ENCODE results near the gene CTSZ.
"Not testable (repeated sequence)": the region's sequence is repeated elsewhere in the genome, so short reads cannot be mapped to it uniquely, and the experiment has no call there.

The CTSZ gene

DNA sequence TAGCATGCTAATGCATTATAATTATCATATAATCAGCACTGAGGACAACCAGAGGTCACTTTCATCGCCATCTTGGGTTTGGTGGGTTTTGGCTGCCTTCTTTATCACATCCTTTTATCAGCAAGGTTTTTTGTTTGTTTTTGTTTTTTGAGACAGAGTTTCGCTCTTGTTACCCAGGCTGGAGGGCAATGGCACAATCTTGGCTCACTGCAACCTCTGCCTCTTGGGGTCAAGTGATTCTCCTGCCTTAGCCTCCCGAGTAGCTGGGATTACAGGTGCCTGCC lies 4.8 kb upstream of the CTSZ start:
- not testable (repeated sequence) for DNase-seq

DNA sequence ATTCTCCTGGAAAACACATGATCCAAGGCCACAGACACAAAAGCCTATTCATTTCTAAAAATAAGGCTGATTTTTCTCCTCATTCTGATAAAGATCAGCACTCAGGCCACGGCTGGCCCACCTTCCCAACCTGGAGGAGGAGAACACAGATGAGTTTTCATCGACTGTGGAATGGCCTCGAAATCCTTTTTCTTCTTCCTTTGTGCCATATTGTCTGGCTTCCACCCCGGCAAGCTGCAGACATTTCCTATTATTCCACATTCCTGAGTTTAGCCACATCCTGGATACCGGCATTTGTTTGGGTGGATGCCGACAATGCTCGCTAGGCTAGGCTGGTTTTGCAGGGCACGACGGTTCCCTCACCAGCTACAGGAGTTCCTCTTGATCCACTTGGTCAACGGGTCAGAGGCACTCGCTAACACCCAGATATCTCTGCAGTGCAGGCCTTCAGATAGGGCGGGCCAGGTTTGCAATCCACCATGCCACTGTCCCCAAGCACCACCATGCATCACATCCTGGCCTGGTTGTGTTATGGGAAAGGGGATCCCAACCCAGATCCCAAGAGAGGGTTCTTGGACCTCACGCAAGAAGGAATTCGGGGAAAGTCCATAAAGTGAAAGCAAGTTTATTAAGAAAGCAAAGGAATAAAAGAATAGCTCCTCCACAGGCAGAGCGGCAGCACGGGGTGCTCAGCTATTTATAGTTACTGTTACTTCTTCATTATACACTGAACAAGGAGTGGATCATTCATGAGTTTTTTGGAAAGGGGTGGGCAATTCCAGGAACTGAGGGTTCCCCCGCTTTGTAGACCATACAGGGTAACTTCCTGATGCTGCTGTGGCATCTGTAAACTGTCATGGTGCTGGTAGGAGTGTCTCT lies 4.2 kb upstream of the CTSZ start:
- no peak for DNase-seq

DNA sequence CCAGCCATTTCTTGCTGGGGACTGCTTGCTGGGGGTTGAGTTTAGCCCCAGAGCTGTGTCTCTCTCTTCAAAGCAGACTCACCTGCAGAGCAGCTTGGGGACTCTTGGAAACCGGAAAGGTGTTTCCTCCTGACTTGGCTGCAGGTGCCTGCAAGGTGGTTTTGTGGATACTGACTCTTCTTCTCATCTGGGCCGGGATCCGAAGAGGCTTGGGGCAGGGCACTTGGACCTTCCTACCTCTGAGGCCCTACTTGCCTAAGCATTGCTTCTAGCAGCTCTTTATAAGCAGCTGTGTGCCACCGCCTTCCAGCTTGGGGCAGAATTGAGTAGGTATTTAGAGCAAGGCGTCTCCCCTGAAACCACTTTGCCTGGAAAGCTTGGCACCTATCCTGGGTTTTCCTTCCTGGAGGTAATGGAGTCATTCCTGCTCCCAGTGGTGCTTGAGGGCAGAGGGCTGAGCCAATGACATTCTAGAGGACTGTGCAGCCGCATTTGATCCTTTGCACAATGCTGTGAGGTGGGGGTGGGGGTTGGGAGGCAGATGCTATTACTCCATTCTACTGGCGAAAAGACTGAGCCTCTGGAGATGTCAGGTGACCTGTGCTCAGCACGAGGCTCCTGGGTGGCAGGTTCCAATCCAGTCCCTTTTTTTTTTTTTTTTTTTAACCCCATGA lies 3.4 kb upstream of the CTSZ start:
- DNase-seq, result no peak

DNA sequence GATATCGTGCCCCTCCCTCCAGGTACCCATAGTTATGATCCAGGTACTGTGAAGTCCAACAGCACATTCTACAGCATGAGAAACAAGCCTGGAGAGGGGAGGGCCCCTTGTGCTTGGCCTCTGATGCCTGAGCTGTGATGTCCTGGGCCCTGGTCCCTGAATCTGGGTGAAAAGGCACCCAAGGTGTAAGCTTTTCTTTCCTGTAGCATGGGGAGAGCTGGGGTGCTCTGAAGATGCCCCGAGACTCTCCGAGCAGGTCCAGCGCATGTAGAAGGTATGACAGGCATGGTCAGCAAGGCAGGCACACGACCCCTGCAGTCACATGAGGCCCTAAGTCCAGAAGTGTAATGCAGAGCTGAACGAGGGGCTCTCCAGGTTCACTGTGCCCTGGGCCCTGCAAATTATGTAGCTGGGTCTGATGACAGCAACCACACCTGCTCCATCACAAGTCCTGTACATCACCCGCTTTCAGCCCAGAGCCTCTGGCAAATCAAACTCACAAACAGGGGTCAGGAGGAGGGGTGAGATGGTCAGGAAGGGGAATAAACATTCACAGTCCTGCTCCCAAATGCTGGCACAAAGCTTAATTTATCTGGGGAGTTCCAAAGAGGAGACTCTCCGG lies 1.8 kb upstream of the CTSZ start:
- DNase-seq, result no peak

DNA sequence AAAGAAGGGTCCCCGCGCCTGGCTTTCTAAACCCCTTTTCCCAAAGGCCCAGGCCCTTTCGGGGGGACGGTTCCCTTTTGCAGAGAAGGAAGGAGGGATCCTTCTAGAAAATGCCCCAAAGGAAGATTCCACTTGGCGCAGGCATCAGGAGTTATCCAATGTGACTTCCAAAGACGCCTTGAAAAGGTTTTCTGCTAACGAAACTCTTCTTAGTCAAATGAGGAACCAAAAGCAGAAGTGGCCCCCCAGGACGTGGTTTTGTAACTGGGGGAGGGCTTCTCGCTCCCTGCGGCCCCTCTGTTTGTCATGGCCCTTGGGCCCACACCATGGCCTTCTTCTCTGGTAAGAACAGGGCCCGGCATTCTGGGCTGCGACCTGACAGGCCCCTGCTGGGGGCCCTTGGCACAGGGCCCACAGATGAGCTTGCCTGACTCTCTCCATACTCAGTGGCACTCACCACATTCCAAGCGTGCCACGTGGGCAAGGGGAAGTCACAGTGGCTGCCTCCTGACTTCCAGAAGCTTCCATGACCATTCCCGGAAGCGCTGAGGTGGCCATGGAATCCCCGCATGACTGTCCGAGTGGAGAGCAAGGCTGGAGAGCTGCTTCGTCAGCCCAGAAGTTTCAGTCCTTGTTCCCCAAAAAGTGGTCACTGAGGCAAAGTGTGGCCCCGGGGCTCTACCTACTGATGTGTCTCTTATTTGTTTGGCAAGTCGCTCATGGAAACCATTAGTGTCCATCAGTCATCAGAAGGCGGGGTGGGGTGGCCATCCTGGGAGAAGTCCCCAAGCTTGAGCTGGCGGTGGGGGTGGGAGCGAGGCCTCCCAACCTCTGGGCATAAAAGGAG lies 834 bp upstream of the CTSZ start:
- no peak for DNase-seq

DNA sequence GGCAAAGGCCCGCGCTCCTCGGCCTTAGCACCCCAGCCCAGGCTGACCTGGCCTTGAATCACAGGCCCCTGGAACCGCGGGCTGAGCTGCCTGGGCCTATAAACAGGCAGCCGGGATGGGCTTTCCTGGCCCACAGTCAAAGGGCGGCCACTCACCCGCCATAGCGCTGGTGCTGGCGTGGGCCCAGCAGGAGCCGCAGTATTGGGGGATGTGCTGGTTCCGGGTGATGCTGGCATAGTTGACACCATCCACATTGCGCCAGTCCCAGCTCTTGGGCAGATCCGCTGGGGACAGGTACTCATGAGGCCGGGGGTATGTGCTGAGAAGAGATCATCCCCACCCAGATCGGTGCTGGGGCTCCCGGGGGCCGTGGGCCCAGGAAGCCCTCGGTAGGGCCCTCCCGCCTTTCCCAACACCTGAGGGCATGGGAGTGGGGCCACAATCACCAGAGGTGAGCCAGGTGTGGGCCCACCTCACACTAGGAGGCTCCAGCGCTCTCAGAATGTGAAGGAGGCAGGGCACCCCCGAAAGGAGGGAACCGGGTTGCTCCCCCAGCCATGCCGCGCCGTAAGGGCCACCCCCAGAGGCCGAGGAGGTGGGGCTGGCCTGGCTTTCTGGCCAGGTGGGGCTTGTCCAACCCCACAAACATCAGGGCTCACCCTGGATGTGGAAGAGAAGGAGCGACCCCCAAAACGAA lies 739 bp downstream of the CTSZ start:
- DNase-seq, result no peak

DNA sequence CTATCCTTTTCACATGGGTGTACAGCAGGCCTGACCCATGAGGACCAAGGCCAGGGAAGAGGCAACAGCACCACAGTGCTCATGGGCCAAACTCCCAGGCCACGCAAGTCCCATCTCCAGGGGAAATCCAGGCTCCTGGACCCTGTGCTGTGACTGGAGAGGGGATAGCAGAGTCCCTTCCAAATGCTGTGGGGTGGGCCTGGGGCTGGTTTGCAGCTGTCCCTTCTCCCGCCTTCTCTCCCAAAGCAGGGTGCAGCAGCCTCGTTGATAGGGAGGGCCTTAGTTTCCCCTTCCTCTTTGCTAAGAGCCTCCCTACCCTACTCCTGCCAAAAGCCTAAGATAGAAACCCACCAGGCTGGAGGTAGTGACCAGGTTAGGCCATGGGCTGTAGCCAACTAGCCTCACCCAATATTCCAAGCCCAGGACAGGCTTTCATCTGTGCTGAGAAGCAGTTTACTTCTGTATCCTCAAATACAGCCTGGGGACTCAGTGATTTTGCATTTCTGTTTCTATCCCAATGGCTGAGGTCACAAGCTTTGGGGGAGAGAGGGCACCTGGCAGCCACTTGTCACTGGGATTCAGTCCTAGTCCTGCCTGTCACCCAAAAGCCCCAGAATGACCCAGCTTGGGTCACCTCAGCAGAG lies 1.4 kb downstream of the CTSZ start:
- no peak for DNase-seq

DNA sequence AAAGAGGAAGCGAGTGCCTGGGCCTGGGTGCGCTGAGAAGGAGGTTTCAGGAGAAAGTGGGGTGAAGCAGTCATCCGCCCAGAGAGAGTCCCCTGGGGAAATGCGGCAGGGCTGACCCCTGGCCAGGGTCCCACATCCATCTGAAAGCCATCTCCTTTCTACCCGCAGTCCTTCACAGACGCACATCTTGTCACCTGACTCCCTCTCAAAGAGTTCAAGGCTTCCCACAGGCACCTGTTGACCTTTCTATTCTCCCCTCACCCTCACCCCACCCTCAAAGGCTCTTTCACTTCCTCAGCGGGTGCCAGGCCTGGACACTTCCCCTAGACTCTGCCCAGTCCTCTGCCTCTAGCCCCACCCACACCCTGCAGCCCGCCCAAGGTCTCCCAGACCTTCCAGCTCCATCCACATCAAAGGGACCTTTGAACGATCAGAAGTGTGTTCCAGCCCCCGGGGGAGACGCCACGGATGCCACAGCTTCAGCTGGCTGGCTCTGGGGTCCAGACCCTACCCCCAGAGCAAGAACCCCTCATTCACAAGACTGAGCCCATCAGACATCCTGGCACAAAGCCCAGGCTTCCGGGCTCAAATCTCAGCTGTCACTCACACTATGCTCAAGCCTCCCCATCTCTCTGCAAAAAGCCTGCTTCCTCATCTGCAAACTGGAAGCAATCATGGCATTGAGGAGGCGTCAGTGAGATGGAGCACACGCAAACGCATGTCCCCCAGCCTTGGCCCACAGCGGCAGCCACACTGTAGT lies 2.1 kb downstream of the CTSZ start:
- no peak for DNase-seq

DNA sequence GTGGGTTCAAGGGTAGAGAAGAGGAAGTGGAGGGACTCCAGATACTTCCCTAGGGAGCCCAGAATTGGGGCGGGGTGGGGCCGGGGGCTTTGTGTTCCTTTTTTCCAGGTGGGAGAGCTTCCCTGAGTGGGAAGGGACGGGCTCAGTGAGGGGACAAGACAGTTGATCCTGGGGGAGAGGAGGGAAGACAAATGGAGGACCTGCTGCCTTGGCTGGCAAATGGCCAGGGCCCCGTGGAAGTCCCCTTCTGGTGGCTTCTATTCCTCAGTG lies 2.6 kb downstream of the CTSZ start:
- no peak for DNase-seq

DNA sequence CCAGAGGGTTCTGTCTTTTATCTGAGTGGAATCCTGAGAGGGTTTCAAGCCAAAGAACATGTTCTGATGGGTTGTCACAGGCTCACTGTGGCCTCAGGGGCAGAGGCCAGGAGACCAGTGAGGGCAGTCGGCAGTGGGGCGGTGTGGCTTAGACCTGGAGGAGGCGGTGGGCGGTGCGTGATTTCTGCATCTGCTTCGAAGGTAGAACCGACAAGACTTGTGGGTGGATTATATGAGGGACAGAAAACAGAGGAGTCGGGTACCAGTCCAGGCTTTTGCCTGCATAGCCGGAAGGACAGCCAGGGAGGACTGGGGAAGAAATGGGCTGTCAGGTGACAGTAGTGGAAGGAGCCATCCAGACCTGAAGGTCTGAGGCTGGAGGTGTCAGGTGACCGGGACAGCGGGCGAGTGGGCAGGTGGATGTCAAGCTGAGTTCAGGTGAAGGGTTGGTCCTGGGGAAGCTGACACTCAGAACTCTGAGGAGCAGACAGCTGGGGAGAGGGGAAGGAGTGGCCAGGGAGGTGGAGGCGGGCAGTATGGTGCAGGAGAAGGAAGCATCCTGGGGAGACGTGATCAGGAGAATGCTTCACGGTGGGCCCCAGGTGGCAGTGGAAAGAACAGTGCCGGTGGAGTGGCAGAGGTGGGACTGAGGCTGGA lies 3.1 kb downstream of the CTSZ start:
- DNase-seq, result no peak

DNA sequence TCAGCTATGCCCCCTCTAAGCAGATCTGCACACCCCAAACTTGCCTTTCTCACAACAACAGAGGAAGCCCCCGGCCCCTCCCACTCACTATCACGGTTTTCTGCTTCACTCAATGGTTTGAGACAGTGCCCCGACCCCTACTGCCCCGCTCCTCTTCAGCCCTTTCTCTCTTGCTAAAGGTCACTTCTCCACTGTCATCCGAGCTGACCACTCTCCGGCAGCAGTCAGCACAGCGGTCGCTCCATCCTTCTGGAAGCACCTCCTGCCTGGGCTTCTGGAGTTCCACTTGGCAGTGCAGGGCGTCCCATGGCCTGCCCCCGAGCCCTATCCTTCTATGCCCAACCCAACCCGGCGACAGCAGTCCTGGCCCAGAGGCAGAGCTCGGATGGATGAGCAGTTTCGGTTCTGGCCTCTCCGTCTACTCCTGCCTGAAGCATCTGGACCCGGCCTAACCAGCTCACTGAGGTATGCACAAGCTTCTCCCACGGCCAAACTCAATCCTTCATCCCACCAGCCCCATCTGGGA lies 4.1 kb downstream of the CTSZ start:
- DNase-seq, result no peak

DNA sequence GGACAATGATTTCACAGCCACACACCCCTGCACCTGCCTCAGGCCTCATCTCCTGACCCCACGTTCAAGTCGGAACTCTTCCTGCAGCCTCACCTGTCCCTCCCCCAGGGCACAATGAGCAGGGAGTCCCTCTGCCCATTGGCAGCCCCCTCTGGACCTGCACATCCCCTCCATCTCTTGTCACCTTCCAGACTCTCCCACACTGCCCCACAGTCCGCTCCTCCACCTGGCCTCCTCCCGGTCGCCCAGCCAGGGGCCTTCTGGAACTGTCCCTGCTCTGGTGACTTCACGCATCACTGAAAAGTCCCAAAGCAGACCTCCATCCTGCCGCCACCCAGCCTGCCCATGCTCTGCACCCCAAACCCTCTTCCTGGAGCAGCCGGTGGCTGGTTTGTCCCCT lies 4.7 kb downstream of the CTSZ start:
- no peak for DNase-seq

DNA sequence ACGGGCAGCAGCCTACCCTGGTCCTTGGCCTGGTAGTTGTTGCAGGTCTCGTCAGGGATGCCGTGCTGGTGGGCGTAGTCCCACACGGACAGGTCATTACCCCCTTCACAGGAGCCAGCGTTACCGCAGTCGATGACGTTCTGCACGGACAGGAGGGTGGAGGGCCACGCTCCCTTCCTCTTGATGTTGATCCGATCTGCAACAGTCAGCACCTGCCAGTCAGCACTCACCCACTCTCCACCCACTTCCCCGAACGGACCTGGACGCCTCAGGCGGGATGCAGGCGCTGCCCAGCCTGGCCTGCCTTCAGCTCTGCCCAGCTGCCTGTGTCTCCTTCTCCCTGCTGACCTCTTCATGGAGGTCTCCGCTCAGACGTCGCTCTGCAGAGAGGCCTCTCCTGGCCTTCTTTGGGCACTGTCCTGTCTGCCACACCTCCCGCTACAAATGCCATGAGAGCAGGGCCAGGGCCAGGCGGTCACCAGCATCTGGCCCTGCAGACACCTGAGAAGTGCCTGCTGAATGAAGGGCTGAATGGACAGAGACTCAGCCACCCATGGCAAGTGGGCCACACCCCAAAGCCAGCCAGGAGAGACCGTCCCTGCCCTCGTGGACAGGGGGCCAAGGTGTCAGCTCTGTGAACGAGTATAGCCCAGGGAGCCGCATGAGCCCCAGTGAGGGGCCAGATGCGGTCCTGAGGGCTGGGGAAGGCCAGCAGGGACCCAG lies 5.4 kb downstream of the CTSZ start:
- DNase-seq, result no peak

DNA sequence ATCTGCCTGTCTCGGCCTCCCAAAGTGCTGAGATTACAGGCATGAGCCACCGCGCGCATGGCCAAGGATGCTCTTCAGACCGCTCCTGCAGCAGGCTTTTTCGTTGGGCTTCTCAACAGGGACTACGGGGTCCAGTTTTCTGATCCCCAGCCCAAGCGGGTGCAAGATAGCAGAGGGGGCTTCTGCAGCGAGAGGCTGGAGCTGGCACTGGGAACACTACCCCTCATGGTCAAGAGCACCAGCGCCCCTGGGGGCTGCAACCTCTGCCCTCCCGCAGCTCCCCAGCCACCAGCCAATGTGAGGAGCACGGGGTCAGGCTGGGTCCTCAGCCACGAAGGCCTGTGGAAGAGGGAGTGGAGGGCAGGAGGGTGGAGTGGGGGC lies 6.0 kb downstream of the CTSZ start:
- DNase-seq, result no peak

DNA sequence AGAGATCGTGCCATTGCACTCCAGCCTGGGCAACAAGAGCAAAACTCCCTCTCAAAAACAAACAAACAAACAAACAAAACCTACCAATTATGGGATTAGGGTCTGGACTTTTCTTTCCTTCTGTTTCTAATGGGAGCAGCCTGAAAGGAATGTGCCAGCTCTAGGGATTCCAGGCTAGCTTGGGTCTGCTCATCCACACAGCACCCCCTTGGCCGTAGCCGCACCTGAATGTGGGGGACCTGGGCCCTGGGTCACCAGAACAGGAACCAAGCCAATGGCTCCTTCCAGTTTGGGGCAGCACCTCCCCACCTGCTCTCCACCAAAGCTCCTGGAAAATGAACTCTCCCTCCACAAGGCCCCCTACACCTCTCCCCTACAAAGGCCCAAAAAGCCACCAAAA lies 6.7 kb downstream of the CTSZ start:
- no peak for DNase-seq

DNA sequence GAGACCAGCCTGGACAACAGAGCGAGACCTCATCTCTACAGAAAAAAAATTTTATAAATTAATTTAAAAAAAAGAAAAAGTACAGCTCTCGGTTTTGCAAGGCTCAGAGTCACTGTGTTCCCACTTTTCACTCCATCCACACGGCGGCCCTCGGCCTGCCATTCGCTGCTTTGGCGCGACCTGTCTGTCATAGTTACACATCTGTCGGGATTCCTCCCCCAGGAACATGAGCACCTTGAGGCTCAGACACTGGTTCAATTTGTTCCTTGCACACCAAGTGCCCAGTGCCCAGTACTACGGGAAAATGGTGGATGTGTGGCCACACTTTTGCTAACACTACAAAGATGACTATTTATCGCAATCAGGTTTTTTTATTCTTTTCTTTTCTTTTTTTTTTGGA lies 8.4 kb downstream of the CTSZ start:
- DNase-seq, result no peak

DNA sequence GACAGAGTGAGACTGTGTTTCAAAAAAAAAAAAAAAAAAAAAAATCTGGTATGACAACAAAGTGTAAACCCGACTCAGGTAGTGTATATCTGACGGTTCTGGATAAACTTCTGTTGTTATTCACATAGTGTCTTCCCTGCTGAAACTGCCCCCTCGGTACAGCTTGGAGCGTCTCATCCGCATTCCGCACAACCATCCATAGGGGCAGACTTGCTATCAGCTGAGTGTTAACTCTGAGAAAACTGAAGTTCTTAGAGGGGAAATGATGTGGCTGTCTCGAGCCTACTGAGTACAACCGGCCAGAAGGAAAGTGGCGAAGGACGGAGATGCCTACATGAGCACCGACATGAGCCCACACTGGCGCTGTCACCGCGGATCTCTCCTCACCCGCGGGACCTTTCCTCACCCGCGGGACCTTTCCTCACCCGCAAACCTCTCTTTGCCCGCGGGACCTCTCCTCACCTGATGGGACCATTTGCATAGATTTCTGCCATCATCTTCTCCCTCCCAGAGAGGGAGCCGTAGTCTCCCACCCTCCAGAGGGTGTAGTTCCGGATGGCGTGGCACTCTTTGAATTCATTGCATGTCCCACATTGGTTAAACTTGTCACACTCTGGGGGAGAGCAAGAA lies 9.8 kb downstream of the CTSZ start:
- no peak for DNase-seq

DNA sequence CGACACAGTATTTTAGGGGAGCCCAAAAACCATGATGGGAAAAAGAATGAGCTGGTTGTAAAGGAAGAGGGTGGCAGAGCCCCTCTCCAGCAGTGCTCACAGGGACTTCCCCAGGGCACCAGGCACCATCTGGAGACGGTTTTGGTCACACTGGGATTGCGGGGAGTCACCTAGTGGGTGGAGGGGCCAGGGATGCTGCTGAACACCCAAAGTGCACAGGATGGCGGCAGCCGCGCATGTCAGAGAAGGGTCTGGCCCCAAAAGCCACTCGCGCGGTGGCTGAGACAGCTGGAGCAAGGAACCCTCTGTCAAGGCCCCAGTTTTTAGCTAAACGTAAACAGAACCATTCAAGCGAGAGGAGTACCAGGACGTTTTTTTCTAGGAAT lies 10.8 kb downstream of the CTSZ start:
- DNase-seq, result no peak

DNA sequence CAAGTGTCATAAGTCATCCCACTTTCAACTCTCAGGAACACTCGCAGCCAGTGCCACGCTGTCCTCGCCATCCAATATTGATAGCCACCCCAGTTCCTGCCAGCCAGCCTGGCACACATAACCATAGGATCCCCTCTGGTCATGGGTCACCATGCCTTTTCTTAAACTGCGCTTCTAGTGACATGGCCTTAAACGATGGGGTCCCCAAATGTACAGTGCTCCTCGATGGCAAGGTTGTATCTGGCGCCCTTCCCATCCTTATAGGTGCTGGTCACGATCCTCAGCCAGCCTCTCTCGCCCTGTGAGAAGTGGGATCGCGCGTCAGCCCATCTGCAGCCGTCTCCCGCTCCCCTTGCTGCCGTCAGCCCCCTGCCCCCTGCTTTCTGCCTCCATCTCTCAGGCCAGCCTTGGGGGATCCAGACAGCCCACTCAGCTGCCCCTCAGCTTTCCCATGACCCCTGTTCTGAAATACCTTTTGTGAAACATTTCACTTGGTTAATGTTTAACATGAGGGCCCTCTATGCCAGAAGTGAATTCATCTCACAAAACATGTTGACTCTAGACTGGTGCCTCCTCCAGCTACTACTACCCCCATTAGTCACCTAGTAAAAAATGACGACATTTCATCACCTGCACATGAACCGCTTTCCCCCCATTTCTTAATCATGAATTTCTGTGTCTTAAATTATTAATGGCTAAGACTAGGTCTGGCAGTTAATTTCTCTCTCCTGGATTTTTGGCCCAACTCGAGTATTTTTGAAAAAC lies 11.4 kb downstream of the CTSZ start:
- no peak for DNase-seq
